Measurements from ENCODE around the gene CHST8.

Gene CHST8

GRCh38 chr19:33781415-33781935 lies 159.7 kb downstream of the CHST8 start:
- no peak for DNase-seq

GRCh38 chr19:33781996-33782395 lies 160.2 kb downstream of the CHST8 start:
- DNase-seq = no peak

- DNase-seq = no peak
Observed at GRCh38 chr19:33784432-33784831, 162.7 kb downstream of the CHST8 start.

GRCh38 chr19:33785795-33786194 lies 164.0 kb downstream of the CHST8 start:
- DNase-seq = no peak

- no peak for DNase-seq
Observed at GRCh38 chr19:33788676-33789075, 166.9 kb downstream of the CHST8 start.

- no peak for DNase-seq
Observed at GRCh38 chr19:33789344-33789743, 167.6 kb downstream of the CHST8 start.

- peak in 2 of 56 donors; percentile 12 to 27 for DNase-seq
Observed at GRCh38 chr19:33794683-33795369, 173.1 kb downstream of the CHST8 start.

GRCh38 chr19:33795370-33796163 lies 173.8 kb downstream of the CHST8 start:
- DNase-seq = peak in 47 of 56 donors; percentile 22 to 84 (median 62)

- DNase-seq = peak in 15 of 56 donors; percentile 22 to 67 (median 42)
Observed at GRCh38 chr19:33796164-33796875, 174.6 kb downstream of the CHST8 start, which contains the start of gene KCTD15. TSS of gene KCTD15 (plus strand) at chr19:33796870. CDS start at chr19:33800455, 3,585 bp downstream.

- peak in 14 of 56 donors; percentile 5 to 60 (median 15) for DNase-seq
Observed at GRCh38 chr19:33797802-33798671, 176.3 kb downstream of the CHST8 start.

- DNase-seq = no peak
Observed at GRCh38 chr19:33798681-33799111, 176.9 kb downstream of the CHST8 start.

- no peak for DNase-seq
Observed at GRCh38 chr19:33799476-33799875, 177.7 kb downstream of the CHST8 start.

- DNase-seq = no peak
Observed at GRCh38 chr19:33800012-33800680, 178.4 kb downstream of the CHST8 start.

- DNase-seq = no peak
Observed at GRCh38 chr19:33801411-33801810, 179.7 kb downstream of the CHST8 start.

GRCh38 chr19:33802001-33802400 lies 180.2 kb downstream of the CHST8 start:
- no peak for DNase-seq

GRCh38 chr19:33802801-33803200 lies 181.0 kb downstream of the CHST8 start:
- no peak for DNase-seq

GRCh38 chr19:33803383-33803782 lies 181.6 kb downstream of the CHST8 start:
- no peak for DNase-seq

- DNase-seq = peak in 25 of 56 donors; percentile 3 to 65 (median 31)
Observed at GRCh38 chr19:33804021-33804799, 182.5 kb downstream of the CHST8 start.

- DNase-seq = no peak
Observed at GRCh38 chr19:33805313-33805712, 183.6 kb downstream of the CHST8 start.
